A549 (cell line): ENCODE results near the gene DOCK6.

Experiments
- BCL3 ChIP-seq: fragments of >200 bp; sonication (Bioruptor Twin); formaldehyde crosslinking; IDR thresholded peaks from 3 replicates; pipeline ENCODE4 v1.6.1; 2016
- BHLHE40 ChIP-seq: IDR thresholded peaks from 2 replicates; pipeline ENCODE4 v1.6.1; 2012; ENCODE audit warnings: low read depth, low read length, inconsistent platforms
- CBX2 ChIP-seq: fragments of 200-600 bp; sonication (generic); IDR thresholded peaks from 2 replicates; pipeline ENCODE4 v1.6.1; 2016; ENCODE audit warnings: low read depth, mild to moderate bottlenecking, borderline replicate concordance
- CBX8 ChIP-seq: fragments of 200-600 bp; sonication (generic); IDR thresholded peaks from 2 replicates; pipeline ENCODE4 v1.6.1; 2016
- CTCF ChIP-seq: fragments of >200 bp; sonication (Bioruptor Twin); formaldehyde crosslinking; IDR thresholded peaks from 3 replicates; pipeline ENCODE4 v1.5.1; 2016
- ELK1 ChIP-seq: fragments of 150-350 bp; IDR thresholded peaks from 2 replicates; pipeline ENCODE4 v1.6.1; 2014; ENCODE audit warnings: low read depth, mild to moderate bottlenecking, low read length
- EP300 ChIP-seq, 2 experiments: fragments of >200 bp; sonication (Bioruptor Twin); formaldehyde crosslinking; IDR thresholded peaks; 2 replicates in 1 of 2; 3 replicates in 1 of 2; pipeline ENCODE4 v1.6.1; 2016 to 2017
- HOXA7 ChIP-seq: fragments of 250-450 bp; sonication (Bioruptor Pico); IDR thresholded peaks from 2 replicates; pipeline ENCODE4 v1.5.0; 2020; ENCODE audit warnings: mild to moderate bottlenecking, moderate library complexity
- MAX ChIP-seq: IDR thresholded peaks from 2 replicates; pipeline ENCODE4 v1.6.1; 2012
- POLR2A ChIP-seq: IDR thresholded peaks from 2 replicates; pipeline ENCODE4 v1.6.1; 2012; ENCODE audit warnings: mild to moderate bottlenecking, low read length
- RAD21 ChIP-seq, 2 experiments: fragments of >200 bp in 1 of 2; sonication (Bioruptor Twin) in 1 of 2; formaldehyde crosslinking in 1 of 2; IDR thresholded peaks in 1 of 2; conservative IDR thresholded peaks in 1 of 2; 2 replicates in 1 of 2; 3 replicates in 1 of 2; pipeline ENCODE4 v1.6.1; 2012 to 2018; ENCODE audit warnings: inconsistent platforms in 1 of 2
- RCOR1 ChIP-seq: fragments of 150-350 bp; IDR thresholded peaks from 2 replicates; pipeline ENCODE4 v1.6.1; 2014; ENCODE audit warnings: antibody characterized with exemption, low read length, low read depth
- REST ChIP-seq: fragments of 200-600 bp; sonication (generic); IDR thresholded peaks from 2 replicates; pipeline ENCODE4 v1.6.1; 2016; ENCODE audit warnings: antibody characterized with exemption, mild to moderate bottlenecking, moderate library complexity

GRCh38 chr19:11247391-11247790 lies 14.9 kb downstream of the DOCK6 start:
- TF ChIP-seq BCL3 = no peak
- TF ChIP-seq RAD21 (conservative IDR thresholded peaks at IDR 0.05 in 1 of 2, IDR thresholded peaks at IDR 0.05 in 1 of 2) = no peak
- TF ChIP-seq CBX8 = no peak
- no peak for TF ChIP-seq CTCF
- no peak for TF ChIP-seq POLR2A
- TF ChIP-seq MAX = no peak
- TF ChIP-seq CBX2 = no peak
- no peak for TF ChIP-seq EP300 (IDR thresholded peaks at IDR 0.05)
- no peak for TF ChIP-seq HOXA7
- TF ChIP-seq REST = no peak
- TF ChIP-seq BHLHE40 = no peak
- TF ChIP-seq ELK1 = no peak
- TF ChIP-seq RCOR1 = no peak
